Measurements from ENCODE around the gene TANC1.

The TANC1 gene

DNA sequence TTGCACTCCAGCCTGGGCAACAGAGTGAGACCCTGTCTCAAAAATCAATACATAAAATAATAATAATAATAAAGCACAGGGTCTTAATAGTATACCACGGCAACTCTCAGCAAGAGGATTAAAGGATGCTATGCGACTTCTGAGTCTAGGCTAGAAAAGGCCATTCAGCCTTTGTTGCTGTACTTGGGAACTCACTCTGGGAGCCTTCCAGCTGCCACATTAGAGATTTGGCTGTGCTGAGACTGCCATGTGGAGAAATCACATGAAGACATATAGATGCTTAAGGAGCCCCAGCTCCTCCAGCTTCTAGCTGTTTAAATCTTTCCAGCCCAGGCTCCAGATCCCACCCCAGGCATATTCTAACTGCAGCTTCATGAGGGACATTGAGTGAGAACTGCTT is 8.2 kb upstream of the TANC1 start:
- in situ Hi-C loops (cut with MboI; ENCODE audit: low sequenced_read_pairs): no loop called here

DNA sequence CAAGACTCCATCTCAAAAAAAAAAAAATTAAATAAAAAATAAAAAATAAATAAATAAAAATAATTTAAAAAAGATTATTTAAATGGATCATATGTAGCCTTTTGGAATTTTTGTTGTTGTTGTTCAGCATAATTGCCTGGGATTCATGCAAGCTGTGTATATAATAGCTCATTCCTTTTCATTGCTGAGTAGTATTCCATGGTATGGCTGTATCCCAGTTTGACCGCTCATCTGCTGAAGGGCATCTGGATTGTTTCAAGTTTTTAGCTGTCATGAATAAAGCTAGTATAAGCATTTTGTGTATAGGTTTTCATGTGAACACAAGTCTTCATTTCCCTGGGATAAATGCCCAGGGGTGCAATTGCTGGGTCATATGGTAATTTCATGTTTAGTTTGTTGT is 6.4 kb upstream of the TANC1 start:
- in situ Hi-C loops (cut with MboI; ENCODE audit: low sequenced_read_pairs): no loop called here

DNA sequence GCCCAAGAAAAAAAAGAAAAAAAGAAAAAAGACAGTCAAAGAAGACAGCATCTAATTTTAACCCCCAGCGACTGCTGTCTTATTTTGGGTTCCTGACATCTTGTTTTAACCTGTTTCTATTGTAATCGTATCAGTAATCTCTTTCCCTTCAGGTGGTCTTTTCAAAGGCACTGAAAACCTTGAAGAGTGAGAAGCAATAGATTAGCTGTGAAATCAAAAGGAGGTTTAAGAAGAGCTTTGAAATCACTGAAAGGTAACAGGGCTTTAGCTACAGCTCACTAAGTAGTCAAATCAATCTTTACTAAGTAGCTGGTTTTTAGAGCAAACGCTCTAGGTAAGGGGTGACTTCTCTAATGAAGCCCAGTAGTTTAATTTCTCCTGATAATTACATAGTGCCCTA is 5.4 kb upstream of the TANC1 start:
- in situ Hi-C loops (cut with MboI; ENCODE audit: low sequenced_read_pairs): no loop called here

DNA sequence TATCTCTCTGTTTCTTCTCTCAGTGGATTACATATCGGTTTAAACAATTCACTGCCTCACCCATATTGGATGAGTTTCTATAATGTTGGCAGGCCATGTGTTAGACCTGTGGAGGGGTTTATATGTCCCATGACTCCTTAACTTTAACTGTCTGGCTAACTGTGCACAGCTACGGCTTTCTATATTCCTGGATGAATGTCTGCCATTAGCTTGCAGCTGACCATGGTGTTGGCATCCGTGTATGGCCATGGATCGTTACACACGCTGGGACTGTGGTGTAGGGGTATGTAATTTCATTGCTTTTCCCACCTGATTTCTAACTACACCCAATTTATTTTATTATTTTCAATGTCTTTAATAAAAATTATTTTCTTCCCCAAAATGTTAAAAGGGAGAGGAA is 3.3 kb upstream of the TANC1 start:
- in situ Hi-C loops (cut with MboI; ENCODE audit: low sequenced_read_pairs): no loop called here

DNA sequence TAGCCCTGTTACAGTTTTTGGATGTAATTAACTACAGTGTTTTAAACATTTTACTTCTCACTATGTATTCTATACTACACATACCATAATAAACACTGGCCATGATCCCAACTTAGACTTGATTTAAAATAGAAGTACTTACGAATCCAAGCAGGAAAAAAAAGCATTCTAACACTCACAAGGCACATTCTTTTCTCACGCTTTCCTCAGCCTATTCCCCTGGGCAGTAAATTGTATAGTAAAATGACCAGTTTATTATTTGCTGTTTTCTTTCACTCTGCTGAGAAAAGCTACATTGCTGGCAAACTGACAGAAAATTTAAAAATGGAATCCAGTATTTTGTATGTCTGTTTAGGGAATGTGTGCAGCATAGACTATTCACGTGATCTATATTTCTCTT is 2.8 kb upstream of the TANC1 start:
- in situ Hi-C loops (cut with MboI; ENCODE audit: low sequenced_read_pairs): no loop called here

DNA sequence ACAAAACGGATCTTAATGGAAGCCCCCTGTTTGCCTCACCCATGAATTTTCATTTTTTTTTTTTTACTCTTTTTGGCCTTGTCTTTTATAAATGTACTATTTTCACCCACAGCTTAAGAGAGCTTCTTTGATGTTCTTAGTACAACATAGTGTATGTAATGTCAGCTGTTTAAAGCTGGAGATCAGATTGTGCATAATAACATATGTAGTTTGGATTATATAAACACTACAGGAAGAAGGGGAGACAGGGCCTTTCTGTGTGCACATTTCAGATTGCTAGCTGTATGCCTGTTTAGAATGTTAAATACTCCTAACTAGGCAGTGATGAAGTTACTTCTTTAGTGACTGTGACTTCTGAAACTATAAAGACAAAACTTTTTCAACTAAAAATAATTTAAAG is 2.1 kb upstream of the TANC1 start:
- in situ Hi-C loops (cut with MboI; ENCODE audit: low sequenced_read_pairs): no loop called here

DNA sequence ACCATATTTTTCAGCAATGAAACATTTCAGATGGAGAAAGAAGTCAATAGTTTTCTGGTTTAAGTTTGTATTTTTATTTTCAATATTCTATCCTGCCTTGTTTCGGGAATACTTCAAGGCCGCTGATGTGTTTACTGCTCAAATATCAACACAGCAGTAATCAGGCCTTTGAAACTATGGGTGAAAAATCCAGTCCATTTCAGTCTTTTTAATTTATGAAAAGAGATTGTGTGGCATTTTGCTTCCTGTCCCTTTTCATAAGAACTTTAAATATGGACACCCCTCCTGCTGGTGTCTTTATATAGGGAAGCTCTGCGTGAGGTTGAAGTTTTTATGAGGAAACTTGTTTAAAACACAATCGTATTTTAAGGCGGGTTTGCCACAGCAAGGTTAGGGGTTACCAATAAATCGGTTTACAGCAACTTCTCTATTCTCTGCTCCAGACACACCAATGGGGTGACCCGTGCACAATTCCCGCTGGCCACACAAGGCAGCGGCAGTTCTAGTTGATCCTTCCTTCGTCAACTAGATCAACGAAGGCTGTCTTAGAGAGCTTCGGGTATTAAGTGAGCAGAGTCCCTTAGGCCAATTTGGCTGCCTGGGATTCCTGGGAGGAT is 1.2 kb upstream of the TANC1 start:
- in situ Hi-C loops (cut with MboI; ENCODE audit: low sequenced_read_pairs): no loop called here

DNA sequence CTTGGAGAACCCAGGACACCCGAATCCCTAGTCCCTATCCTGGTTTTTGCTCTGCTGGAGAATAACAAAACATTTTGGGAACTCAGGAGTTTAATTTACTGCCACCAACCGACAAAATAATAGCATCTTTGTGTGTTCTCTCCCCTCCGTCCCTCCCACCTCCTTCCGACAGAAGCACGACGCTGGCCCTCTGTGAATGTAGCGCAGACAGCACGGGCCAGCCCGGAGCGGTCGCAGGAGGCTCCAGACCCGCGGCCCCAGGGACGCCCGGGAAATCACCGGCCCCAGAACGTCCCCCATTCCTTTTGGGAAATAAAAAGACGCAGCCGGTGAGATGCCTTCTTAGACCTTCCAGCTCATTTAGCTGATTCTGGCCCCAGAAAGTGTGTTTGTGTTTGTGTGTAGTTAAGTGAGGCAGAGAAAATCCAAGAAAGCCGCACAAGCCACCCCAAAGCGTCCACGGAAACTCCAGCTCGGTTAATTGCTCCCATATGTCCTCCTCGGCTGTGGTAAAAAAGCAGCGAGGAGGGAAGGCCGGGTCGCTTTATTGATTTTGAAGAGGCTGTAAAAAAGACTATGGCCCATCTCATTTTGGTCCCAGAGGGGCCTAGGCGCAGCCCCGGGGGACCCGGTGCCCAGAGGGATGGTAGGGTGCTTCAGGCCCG is 577 bp upstream of the TANC1 start:
- in situ Hi-C loops (cut with MboI; ENCODE audit: low sequenced_read_pairs): no loop called here

DNA sequence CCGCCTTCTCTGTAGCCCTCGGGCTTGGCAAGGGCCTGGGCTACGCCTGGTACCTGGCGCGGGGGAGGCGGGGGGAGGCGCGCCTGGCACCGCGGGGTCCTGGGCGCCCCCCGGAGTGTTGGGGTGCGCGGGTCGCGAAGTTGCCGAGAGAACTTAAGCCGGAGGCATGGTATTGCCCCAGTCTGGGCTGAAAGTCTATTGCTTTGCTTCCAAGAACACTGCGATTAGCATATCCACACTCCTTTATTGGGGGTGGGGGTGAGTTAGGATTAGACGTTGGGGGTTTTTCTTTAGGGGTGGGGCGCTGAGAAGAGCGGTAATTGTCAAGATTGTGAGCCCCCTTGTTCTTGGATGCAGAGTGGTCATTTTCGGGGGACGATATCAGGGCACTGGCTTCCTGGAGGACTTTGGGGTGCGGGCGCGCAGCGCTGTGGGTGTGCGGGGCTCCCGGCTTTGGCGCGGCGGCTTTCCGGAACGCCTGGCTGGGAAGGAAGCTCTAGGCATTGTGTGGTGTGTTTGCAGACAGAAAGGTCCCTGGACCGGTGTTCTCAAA is 798 bp downstream of the TANC1 start:
- in situ Hi-C loops (cut with MboI; ENCODE audit: low sequenced_read_pairs): no loop called here

DNA sequence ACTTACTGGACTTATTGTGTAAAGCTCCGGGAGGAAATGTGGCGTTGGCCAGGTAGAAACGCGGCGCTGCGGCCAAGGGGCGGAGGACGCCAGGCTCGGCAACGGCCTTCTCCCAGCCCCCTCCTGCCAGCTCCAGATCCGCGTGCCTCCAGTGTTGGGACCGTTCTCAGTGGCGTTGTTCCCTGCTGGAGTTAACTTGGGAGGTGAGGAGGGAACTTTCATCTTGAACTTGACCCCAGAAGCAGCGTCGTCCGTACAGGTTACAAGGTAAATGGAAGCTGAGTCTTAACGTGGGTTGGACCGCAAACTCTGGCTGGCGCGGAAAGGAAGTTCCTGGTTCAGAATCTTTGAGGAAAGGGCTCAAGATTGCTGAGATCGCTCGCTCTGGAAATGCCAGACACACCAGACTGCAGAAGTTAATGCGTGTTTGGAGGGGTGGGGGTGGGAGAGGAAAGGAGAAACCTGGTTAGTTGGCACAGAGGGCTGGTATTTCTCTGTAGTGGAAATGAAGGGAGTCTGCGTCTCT is 1.3 kb downstream of the TANC1 start:
- in situ Hi-C loops (cut with MboI; ENCODE audit: low sequenced_read_pairs): no loop called here

DNA sequence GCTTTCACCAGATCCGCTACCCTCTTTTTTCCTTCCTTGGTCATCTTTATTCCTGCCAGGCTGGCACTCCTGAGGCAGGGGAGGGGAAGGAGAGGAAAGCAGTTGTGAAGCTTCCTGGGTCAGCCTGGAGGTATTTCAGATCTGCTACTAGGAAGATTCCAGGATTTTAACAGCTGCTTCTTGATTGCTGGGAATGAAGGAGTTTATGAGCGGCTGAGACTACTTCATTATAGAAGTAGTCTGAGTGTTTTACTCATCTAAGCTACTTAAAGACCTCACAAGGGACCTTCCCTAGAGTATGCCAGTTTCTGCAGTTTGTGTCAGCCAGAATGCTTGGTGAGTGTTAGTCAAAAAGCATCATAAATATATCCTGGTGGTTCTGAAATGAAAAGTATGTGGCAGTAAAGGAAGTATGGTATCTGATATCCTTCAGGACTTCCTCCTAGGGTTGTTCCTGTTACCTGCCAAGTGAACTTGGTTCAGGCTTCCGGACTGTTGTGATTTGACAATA is 1.9 kb downstream of the TANC1 start:
- in situ Hi-C loops (cut with MboI; ENCODE audit: low sequenced_read_pairs): no loop called here

DNA sequence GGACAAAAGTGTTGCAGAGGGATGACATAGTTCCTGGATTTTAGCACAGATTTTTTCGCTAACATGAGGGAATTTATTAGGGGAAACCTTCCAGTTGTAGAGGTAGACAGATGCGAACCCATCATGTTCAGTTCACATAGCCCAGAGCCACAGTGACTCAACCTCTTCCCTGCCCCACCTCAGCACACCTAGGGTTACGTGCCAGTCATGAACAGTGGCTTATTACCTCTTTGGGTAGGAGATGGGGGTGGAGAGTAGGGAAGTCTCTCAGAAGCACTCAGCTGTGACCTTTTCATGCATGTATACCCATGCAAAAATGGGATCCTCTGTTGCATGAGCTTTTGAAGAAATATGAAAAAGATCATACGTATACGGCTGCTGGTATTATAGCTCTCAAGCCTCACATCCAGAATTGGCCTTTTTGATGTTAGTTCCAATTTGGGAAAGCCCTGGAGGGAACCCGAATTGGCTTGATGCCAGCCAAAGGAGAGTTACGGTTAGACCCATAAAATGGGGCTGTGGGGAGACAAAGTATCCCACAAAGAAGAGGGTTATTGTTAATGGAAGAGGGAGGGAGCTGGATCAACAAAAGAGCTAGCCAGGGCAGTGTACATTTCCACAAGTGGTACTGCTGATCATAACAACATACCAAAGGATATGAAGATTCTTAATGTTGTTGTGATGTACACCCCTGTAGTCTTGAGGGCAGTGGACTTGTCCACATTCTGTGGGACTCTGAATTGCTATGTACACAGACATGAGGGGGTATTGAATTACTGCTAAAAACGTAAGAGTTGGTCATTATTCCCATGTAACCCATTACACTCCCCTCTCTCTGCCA is 4.9 kb downstream of the TANC1 start:
- in situ Hi-C loops (cut with MboI; ENCODE audit: low sequenced_read_pairs): no loop called here

DNA sequence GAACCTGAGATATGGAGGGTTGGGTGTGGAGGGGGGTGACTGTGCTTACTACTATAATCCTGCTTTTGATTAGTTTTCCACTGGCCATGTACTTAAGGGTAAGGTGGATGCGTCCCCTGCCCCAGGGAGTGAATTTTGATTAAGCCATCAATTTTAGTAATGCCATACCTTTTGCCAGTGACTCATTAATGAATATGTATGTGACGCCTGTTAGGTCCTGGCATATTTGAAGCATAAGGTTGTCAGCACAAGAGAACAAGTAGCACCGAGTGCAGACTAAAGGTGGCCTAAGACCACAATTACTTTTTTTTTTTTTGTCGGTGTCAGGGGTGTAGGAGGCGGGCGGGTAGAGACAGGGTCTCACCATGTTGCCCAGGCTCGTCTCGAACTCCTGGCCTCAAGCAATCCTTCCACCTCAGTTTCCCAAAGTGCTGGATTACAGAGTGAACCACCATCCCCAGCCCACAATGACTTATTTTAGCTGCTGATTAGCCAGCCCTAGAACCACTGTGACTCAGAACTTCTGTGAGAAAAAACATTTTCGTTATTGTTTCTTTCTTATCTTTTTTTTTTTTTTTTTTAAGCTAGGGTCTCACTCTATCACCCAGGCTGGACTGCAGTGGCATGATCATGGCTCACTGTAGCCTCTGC is 7.0 kb downstream of the TANC1 start:
- in situ Hi-C loops (cut with MboI; ENCODE audit: low sequenced_read_pairs): no loop called here

DNA sequence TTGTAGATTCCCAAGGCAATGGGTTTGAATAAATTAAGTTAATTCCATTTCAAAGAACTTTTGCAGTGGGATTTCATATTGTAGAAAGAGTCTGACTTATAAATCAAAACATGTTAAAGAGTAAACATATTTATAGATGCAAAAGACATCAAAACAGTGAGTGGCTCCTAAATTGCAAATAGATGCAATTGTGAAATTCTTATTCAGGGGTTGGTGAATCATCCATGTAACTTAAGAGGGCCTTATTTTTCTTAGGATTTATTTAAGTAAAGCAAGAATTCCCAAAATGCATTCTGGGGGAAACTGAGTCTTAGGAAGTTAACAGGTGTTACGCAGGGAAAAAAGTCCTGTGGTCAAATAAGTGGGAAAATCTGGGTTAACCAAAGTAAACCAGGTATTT is 11.3 kb downstream of the TANC1 start:
- in situ Hi-C loops (cut with MboI; ENCODE audit: low sequenced_read_pairs): no loop called here

DNA sequence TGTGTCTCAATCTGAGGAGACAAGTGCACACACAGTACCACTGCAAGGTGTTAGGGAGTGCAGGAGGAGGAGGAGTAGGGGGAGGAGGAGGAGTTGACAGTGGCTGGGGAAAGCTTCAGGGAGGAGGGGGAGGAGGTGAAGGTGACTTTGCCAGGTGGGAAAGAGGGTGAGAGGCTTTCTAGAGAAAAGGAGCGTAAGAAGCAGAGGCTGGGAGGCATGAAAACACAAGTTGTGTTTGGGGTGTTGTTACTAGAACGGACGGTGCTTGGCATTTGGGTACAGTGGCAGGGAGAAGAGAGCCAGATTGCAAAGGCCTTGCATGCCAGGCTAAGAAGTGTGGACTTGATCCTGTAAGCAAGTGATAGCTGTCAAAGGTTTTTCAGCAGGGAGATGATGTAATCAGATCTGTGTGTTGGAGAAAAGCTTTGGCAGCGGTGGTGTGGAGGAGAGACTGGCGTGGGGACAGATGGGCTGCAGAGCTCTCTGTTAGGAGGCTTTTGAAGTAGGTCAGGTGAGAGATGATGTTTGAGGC is 16.2 kb downstream of the TANC1 start:
- in situ Hi-C loops (cut with MboI; ENCODE audit: low sequenced_read_pairs): no loop called here

DNA sequence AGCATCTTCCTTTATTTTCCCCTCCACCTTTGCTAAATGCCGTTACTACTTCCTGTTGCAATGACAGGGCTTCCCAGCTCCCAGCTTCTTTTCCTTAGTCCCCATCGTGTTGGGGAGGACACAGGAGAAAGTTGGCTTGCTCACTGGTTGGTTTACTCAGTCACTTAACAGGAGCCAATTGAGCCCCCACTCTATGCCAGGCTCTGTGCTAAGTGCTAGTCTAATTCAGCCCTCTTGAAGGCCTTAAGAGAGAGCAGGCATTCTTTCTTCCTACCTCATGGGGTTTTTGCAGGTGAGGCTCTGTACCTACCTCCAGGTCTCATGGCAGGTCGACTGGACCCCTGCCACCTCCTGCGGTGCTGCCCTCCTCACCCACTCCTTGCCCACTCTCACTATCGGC is 20.1 kb downstream of the TANC1 start:
- in situ Hi-C loops (cut with MboI; ENCODE audit: low sequenced_read_pairs): no loop called here

DNA sequence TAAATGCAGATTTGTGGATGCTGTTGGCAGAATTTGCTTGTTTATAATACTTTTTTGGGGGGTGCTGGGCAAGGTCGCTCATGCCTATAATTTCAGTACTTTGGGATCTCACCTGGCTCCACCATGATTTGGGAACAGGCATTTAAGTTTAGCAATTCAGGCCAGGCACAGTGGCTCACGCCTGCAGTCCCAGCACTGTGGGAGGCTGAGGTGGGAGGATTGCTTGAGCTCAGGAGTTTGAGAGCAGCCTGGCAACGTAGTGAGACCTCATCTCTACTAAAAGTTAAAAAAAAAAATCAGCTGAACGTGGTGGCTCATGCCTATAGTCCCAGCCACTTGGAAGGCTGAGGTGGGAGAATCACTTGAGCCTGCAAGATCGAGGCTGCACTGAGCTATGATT is 20.7 kb downstream of the TANC1 start:
- in situ Hi-C loops (cut with MboI; ENCODE audit: low sequenced_read_pairs): no loop called here

DNA sequence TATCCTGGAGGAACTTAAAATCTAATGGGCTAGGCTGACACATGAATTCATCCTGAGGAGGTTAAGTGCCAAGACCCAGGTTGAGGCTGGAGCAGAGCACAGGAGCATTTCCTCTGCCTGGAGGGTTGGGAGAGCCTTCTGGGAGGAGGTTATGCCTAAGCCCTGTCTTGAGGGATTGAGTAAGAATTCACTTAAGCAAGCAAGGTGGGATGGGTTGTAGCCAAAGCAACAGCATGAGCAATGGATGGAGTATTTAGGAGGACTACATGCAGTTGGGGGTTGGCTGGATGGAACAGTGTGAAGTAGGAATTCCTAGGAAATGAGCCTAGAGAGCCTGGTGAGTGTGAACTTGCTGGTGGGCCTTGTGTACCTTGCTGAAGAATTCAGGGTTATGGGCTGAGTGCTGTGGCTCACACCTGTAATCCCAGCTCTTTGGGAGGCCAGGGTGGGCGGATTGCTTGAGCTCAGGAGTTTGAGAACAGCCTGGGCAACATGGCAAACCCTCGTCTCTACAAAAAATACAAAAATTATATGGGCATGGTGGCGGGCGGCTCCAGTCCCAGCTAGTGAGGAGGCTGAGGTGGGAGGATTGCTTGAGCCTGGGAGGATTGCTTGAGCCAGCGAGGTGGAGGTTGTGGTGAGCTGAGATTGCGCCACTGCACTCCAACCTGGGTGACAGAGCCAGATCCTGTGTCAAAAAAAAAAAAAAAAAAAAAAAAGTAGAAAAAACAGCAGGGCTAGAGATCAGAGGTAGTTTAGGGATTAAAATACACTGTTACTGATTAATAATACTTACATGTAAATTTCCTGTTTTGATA is 22.2 kb downstream of the TANC1 start:
- in situ Hi-C loops (cut with MboI; ENCODE audit: low sequenced_read_pairs): no loop called here

DNA sequence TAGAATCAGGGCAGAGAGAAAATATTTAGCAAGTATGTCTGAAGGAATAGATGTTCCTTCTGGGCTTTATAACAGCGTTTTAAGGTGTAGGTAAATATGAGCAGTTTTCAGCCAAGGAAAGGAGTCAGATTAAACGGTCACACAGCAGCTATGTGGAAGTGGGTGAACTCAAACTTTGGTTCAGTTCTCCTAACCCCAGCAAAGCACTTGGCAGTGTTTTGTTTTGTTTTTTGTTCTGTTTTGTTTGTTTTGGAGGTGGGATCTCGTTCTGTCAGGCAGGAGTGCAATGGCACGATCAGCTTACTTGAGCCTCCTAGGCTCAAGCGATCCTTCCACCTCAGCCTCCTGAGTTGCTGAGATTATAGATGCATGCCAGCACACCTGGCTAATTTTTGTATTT is 24.6 kb downstream of the TANC1 start:
- in situ Hi-C loops (cut with MboI; ENCODE audit: low sequenced_read_pairs): no loop called here
